ENCODE results near the gene TMEM115.

GRCh38 chr3:50314816-50315215 lies 44.5 kb downstream of the TMEM115 start:
- TF ChIP-seq ZNF23 (tag by site-specific recombination; IDR thresholded peaks at IDR 0.05; ENCODE audit: borderline replicate concordance) (no peak), TCF7L2 (IDR thresholded peaks at IDR 0.05; ENCODE audit: borderline replicate concordance, low read depth, low read length) (no peak)

All from HEK293 (cell line).